ENCODE results near the gene TP53RK.

DNA sequence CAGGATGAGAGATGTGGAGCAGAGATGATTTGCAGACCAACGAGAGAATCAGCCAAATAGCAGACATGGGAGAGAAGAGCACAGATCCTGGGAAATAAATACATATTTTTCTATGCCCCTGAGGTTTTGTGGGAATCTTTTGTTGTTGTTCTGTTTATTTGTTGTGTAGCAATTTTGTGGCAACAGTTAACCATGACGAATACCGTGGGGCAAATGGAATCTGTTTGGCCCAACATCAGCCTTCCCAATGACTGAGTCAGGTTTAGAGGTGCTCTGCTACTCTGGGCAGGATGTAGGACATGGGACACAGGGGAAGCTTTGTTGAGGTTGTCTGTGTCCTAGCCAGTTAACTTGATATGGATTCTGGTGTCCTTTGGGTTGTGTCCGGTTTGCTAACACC, 12.3 kb upstream of the TP53RK start:
- TF ChIP-seq, protein P1, sequence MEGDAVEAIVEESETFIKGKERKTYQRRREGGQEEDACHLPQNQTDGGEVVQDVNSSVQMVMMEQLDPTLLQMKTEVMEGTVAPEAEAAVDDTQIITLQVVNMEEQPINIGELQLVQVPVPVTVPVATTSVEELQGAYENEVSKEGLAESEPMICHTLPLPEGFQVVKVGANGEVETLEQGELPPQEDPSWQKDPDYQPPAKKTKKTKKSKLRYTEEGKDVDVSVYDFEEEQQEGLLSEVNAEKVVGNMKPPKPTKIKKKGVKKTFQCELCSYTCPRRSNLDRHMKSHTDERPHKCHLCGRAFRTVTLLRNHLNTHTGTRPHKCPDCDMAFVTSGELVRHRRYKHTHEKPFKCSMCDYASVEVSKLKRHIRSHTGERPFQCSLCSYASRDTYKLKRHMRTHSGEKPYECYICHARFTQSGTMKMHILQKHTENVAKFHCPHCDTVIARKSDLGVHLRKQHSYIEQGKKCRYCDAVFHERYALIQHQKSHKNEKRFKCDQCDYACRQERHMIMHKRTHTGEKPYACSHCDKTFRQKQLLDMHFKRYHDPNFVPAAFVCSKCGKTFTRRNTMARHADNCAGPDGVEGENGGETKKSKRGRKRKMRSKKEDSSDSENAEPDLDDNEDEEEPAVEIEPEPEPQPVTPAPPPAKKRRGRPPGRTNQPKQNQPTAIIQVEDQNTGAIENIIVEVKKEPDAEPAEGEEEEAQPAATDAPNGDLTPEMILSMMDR (IDR thresholded peaks at IDR 0.05), result no peak
- TF ChIP-seq EP300 (IDR thresholded peaks at IDR 0.05), result no peak
- TF ChIP-seq POLR2A (IDR thresholded peaks at IDR 0.05), result no peak

Data from upper lobe of left lung (tissue), 4 donors.